IMR-90 (cell line): ENCODE data around the gene EEF2K. TPM values are rescaled to one million over a fixed set of nuclear protein-coding genes. Genes with fewer than 3 reads are reported as not detected.

Source experiments
- ATAC-seq: fragments of 200-7000 bp; cut with Tn5 transposase; 2 replicates; pipeline ENCODE4 v1.9.1; 2020; ENCODE audit warnings: low read depth, mild to moderate bottlenecking, moderate library complexity
- BruUV-seq: library from RNA; stranded (reverse); fragments of 400-500 nt; replicated peaks from 2 replicates; lab custom pipeline; 2021; lab: Mats Ljungman, UMichigan
- CTCF ChIA-PET: fragments of 300-600 bp; formaldehyde crosslinking; extraction: SDS; loops from one replicate; lab custom pipeline; 2021; ENCODE audit warnings: antibody characterized with exemption; lab: Yijun Ruan, JAX
- POLR2A ChIA-PET: fragments of 300-600 bp; sonication (Branson Sonifier 250); formaldehyde crosslinking; loops from one replicate; lab custom pipeline; 2022; ENCODE audit warnings: antibody characterized with exemption; ENCODE audit not compliant: unreplicated experiment; lab: Charles Lee
- DNase-seq: peaks from one replicate; pipeline ENCODE4 v3.0.0; 2013
- H2AFZ ChIP-seq: replicated peaks from 2 replicates; pipeline ENCODE3; 2013; ENCODE audit warnings: low read length, mild to moderate bottlenecking; ENCODE audit not compliant: poor library complexity
- H2AK5ac ChIP-seq: 2 replicates; pipeline ENCODE4 v1.6.1; 2013; ENCODE audit warnings: low read depth, low read length, inconsistent platforms
- H2AK9ac ChIP-seq: replicated peaks from 2 replicates; pipeline ENCODE3; 2013; ENCODE audit warnings: mild to moderate bottlenecking, low read depth, low read length, moderate library complexity; ENCODE audit not compliant: poor library complexity
- H2BK120ac ChIP-seq: 2 replicates; pipeline ENCODE4 v1.6.1; 2013; ENCODE audit warnings: low read depth, low read length, inconsistent platforms
- H2BK15ac ChIP-seq: 3 replicates; pipeline ENCODE4 v1.6.1; 2013; ENCODE audit warnings: low read depth, low read length, inconsistent platforms
- H2BK20ac ChIP-seq: 2 replicates; pipeline ENCODE4 v1.6.1; 2013; ENCODE audit warnings: low read depth, mild to moderate bottlenecking, inconsistent platforms, low read length, moderate library complexity
- H2BK5ac ChIP-seq: 2 replicates; pipeline ENCODE4 v1.6.1; 2013; ENCODE audit warnings: mild to moderate bottlenecking, low read depth, low read length, inconsistent platforms; ENCODE audit not compliant: poor library complexity, severe bottlenecking
- H3K14ac ChIP-seq: replicated peaks from 2 replicates; pipeline ENCODE4 v1.6.1; 2013; ENCODE audit warnings: low read depth, low read length, inconsistent platforms
- H3K18ac ChIP-seq: 2 replicates; pipeline ENCODE4 v1.6.1; 2013; ENCODE audit warnings: low read depth, low read length, control low read depth
- H3K23ac ChIP-seq: 2 replicates; pipeline ENCODE4 v1.6.1; 2013; ENCODE audit warnings: low read depth, low read length, inconsistent platforms
- H3K27ac ChIP-seq: 2 replicates; pipeline ENCODE4 v1.5.1; 2013; ENCODE audit warnings: mild to moderate bottlenecking, control low read depth, low read length; ENCODE audit not compliant: insufficient read depth
- H3K27me3 ChIP-seq: 2 replicates; pipeline ENCODE4 v1.6.1; 2013; ENCODE audit warnings: low read length; ENCODE audit not compliant: control insufficient read depth, insufficient read depth
- H3K36me3 ChIP-seq: 2 replicates; pipeline ENCODE4 v1.6.1; 2013; ENCODE audit warnings: low read length, mixed read lengths; ENCODE audit not compliant: control insufficient read depth, insufficient read depth
- H3K4ac ChIP-seq: 2 replicates; pipeline ENCODE4 v1.6.1; 2013; ENCODE audit warnings: low read depth, low read length, inconsistent platforms
- H3K4me1 ChIP-seq: 2 replicates; pipeline ENCODE4 v1.6.1; 2013; ENCODE audit warnings: low read length, mixed read lengths; ENCODE audit not compliant: control insufficient read depth, insufficient read depth
- H3K4me2 ChIP-seq: 2 replicates; pipeline ENCODE4 v1.6.1; 2013; ENCODE audit warnings: low read depth, mild to moderate bottlenecking, control low read depth, low read length, moderate library complexity
- H3K4me3 ChIP-seq: 2 replicates; pipeline ENCODE4 v1.5.1; 2013; ENCODE audit warnings: low read depth, mild to moderate bottlenecking, control low read depth, low read length, moderate library complexity; ENCODE audit not compliant: insufficient read depth
- H3K56ac ChIP-seq: 2 replicates; pipeline ENCODE4 v1.6.1; 2013; ENCODE audit warnings: low read length, inconsistent platforms; ENCODE audit not compliant: insufficient read depth; ENCODE audit errors: extremely low read depth
- H3K79me1 ChIP-seq, 2 experiments: 2 replicates each; pipeline ENCODE4 v1.6.1; 2013; ENCODE audit warnings: low read length in 2 of 2, inconsistent platforms in 1 of 2, low read depth in 1 of 2
- H3K9ac ChIP-seq: 2 replicates; pipeline ENCODE4 v1.6.1; 2013; ENCODE audit warnings: low read depth, low read length, control low read depth
- H3K9me1 ChIP-seq: 2 replicates; pipeline ENCODE4 v1.6.1; 2013; ENCODE audit warnings: low read length, inconsistent platforms; ENCODE audit not compliant: insufficient read depth
- H3K9me3 ChIP-seq: 2 replicates; pipeline ENCODE4 v1.6.1; 2013; ENCODE audit warnings: low read length; ENCODE audit not compliant: control insufficient read depth, insufficient read depth
- H4K20me1 ChIP-seq: 2 replicates; pipeline ENCODE4 v1.6.1; 2013; ENCODE audit warnings: low read length, inconsistent platforms; ENCODE audit not compliant: insufficient read depth
- H4K5ac ChIP-seq: 2 replicates; pipeline ENCODE4 v1.6.1; 2013; ENCODE audit warnings: mild to moderate bottlenecking, low read depth, low read length, control low read depth
- H4K8ac ChIP-seq, 2 experiments: 2 replicates each; pipeline ENCODE4 v1.6.1; 2013; ENCODE audit warnings: low read depth in 2 of 2, low read length in 2 of 2, control low read depth in 1 of 2, inconsistent platforms in 1 of 2
- H4K91ac ChIP-seq: 2 replicates; pipeline ENCODE4 v1.6.1; 2013; ENCODE audit warnings: low read depth, low read length, inconsistent platforms; ENCODE audit not compliant: insufficient read depth
- CEBPB ChIP-seq: IDR thresholded peaks from 2 replicates; pipeline ENCODE4 v1.6.1; 2012; ENCODE audit warnings: low read depth, low read length, improper control_type of control experiment
- CHD1 ChIP-seq: IDR thresholded peaks from 2 replicates; pipeline ENCODE4 v1.6.1; 2012; ENCODE audit warnings: low read depth, low read length, improper control_type of control experiment
- CTCF ChIP-seq: conservative IDR thresholded peaks from 2 replicates; pipeline ENCODE4 v1.5.1; 2012; ENCODE audit warnings: mild to moderate bottlenecking, low read depth, low read length, improper control_type of control experiment
- ELK1 ChIP-seq: fragments of 150-350 bp; IDR thresholded peaks from 2 replicates; pipeline ENCODE4 v1.6.1; 2016; ENCODE audit warnings: low read depth, mild to moderate bottlenecking, low read length, moderate library complexity, borderline replicate concordance
- MAFK ChIP-seq: IDR thresholded peaks from 2 replicates; pipeline ENCODE4 v1.6.1; 2012; ENCODE audit warnings: low read depth, low read length, improper control_type of control experiment
- MAZ ChIP-seq: IDR thresholded peaks from 2 replicates; pipeline ENCODE4 v1.6.1; 2012; ENCODE audit warnings: low read depth, mild to moderate bottlenecking, low read length, improper control_type of control experiment, moderate library complexity, borderline replicate concordance
- MXI1 ChIP-seq: IDR thresholded peaks from 2 replicates; pipeline ENCODE4 v1.6.1; 2012; ENCODE audit warnings: low read depth, mild to moderate bottlenecking, low read length, moderate library complexity, borderline replicate concordance
- POLR2A ChIP-seq: IDR thresholded peaks from 2 replicates; pipeline ENCODE4 v1.6.1; 2012; ENCODE audit warnings: mild to moderate bottlenecking, low read depth, low read length
- RCOR1 ChIP-seq: IDR thresholded peaks from 2 replicates; pipeline ENCODE4 v1.6.1; 2012; ENCODE audit warnings: mild to moderate bottlenecking, low read length, improper control_type of control experiment; ENCODE audit not compliant: insufficient replicate concordance
- USF2 ChIP-seq: fragments of 150-350 bp; IDR thresholded peaks from 2 replicates; pipeline ENCODE4 v1.6.1; 2017; ENCODE audit warnings: mild to moderate bottlenecking, antibody characterized with exemption, low read length, low read depth
- WGBS, 2 experiments: methylation state at CpG; one replicate each; pipeline versions ENCODE4 v1.1.5 to v1.1.7; 2013; ENCODE audit warnings: missing lambda C conversion rate in 2 of 2; ENCODE audit not compliant: insufficient read length in 1 of 2; ENCODE audit errors: extremely low coverage in 2 of 2; 5-methylcytosine and 5-hydroxymethylcytosine counted together
- dilution Hi-C: fragments of 300-500 bp; cut with HindIII; formaldehyde crosslinking; loops from one replicate; pipeline ENCODE4 v1.14.3; 2018; ENCODE audit warnings: low sequenced_read_pairs; ENCODE audit not compliant: unreplicated experiment
- in situ Hi-C: fragments of 300-500 bp; cut with MboI; formaldehyde crosslinking; loops from 3 replicates; pipeline ENCODE4 v1.14.3; 2019; ENCODE audit warnings: low sequenced_read_pairs, inconsistent platforms, mixed read lengths
- intact Hi-C: fragments of 100-400 bp; cut with micrococcal nuclease; formaldehyde crosslinking; loops from 2 replicates; pipeline ENCODE4 v1.10.0; 2022
- polyA plus RNA-seq, 3 experiments: library from polyadenylated mRNA; depleted of rRNA; stranded (reverse); fragments of >200 nt; gene quantifications; 2 replicates each; pipeline ENCODE4 v1.2.3, GENCODE V29; 2012; ENCODE audit warnings: low replicate concordance in 1 of 3
- total RNA-seq: library from RNA; depleted of rRNA; stranded (reverse); fragments of >200 nt; gene quantifications from 2 replicates; pipeline ENCODE4 v1.2.3, GENCODE V29; 2012

The EEF2K gene
- total and polyA plus RNA-seq, 2 of the 4 experiments (the other 2 are of a cell fraction) = 9.7 to 16.5 TPM

- intact Hi-C loops = no loop called here
- H2BK5ac ChIP-seq = peak overlapping the region; percentile 77
- H4K8ac ChIP-seq = peak overlapping the region; percentile 69 to 87
- in situ Hi-C loops = no loop called here
- H3K14ac ChIP-seq = peak overlapping the region; percentile 97
- peak overlapping the region; percentile 82 for H3K27ac ChIP-seq
- TF ChIP-seq MAZ = peak; percentile 72
- no peak for TF ChIP-seq ELK1
- peak; percentile 15; the same call in 1 of the 2 replicates for TF ChIP-seq MXI1
- TF ChIP-seq RCOR1 = peak; percentile 28
- peak; percentile 45; the same call in 1 of the 2 replicates for TF ChIP-seq CEBPB
- TF ChIP-seq CHD1 = 0 out of 2 replicates have a peak, but pooled peaks have one; percentile 49
- TF ChIP-seq POLR2A = peak; percentile 73
- no peak for TF ChIP-seq USF2
- TF ChIP-seq MAFK = no peak
- no peak for TF ChIP-seq CTCF
- peak overlapping the region; percentile 76; the same call in 1 of the 2 replicates for H3K23ac ChIP-seq
- peak overlapping the region; percentile 79 for H4K91ac ChIP-seq
- peak overlapping the region; percentile 29; the same call in 1 of the 2 replicates for H2BK20ac ChIP-seq
- no peaks in the 10 kb centered on the region for H3K9me3 ChIP-seq
- H3K4ac ChIP-seq = peak overlapping the region; percentile 91
- peak overlapping the region; percentile 59; the same call in 1 of the 3 replicates for H2BK15ac ChIP-seq
- ATAC-seq (peak; percentile 76), DNase-seq (peak; percentile 100)
- H3K18ac ChIP-seq = peak overlapping the region; percentile 58
- CTCF ChIA-PET = interaction anchor here (0.6 to 1.5 kb wide), 3 partner anchors 15 to 189 kb away, joined by 3 to 5 read pairs (median 3); partner anchors contain the start of gene EEF2K
- H2AK5ac ChIP-seq = no peak overlapping the region; the same call in 1 of the 2 replicates
- no TSS peak for BruUV-seq
- H3K4me1 ChIP-seq = peaks cover 4% of the 10 kb centered on the region; the same call in 1 of the 2 replicates
- H3K56ac ChIP-seq = peak overlapping the region; percentile 64
- H3K36me3 ChIP-seq = no peaks in the 10 kb centered on the region
- peak overlapping the region; percentile 75 for H2BK120ac ChIP-seq
- H3K4me3 ChIP-seq = peak overlapping the region; percentile 57
- H3K9me1 ChIP-seq = peaks cover 7% of the 10 kb centered on the region; the same call in 1 of the 2 replicates
- H3K9ac ChIP-seq = peak overlapping the region; percentile 78
- H3K79me1 ChIP-seq = peaks cover 0 to 3% of the 10 kb centered on the region in 2 experiments; a peak in 1 of 4 replicates
- dilution Hi-C loops = no loop called here
- H3K27me3 ChIP-seq = no peaks in the 10 kb centered on the region
- peak overlapping the region; percentile 81 for H3K4me2 ChIP-seq
- H2AFZ ChIP-seq = peak overlapping the region; percentile 98
- H2AK9ac ChIP-seq = peak overlapping the region; percentile 89
- peak overlapping the region; percentile 55 for H4K5ac ChIP-seq
- 0% methylated on average over 17 of the region's 43 CpGs; no CpG with 5 or more reads in 1 of the 2 experiments for WGBS, 2 experiments
- POLR2A ChIA-PET = interaction anchor here (0.6 kb wide), 1 partner anchor 44 kb away, joined by 4 read pairs; no protein-coding TSS in a partner anchor
- no peaks in the 10 kb centered on the region for H4K20me1 ChIP-seq
These were observed 15.1 kb upstream of the EEF2K start for GRCh38 chr16:22190776-22191531.
